HG03159 (cell line): Measurements from ENCODE around the gene TECPR1.

ENCODE experiments used
- ATAC-seq: cut with Tn5 transposase; IDR thresholded peaks from one replicate; pipeline ENCODE4 v1.9.1; 2021; ENCODE audit warnings: mild to moderate bottlenecking, moderate library complexity; ENCODE audit not compliant: unreplicated experiment

Gene TECPR1

GRCh38 chr7:98196706-98197605 is 55.1 kb downstream of the TECPR1 start:
- ATAC-seq, result no peak

- no peak for ATAC-seq
Observed at GRCh38 chr7:98194672-98195457, 57.2 kb downstream of the TECPR1 start.

GRCh38 chr7:98194186-98194585 is 57.8 kb downstream of the TECPR1 start:
- ATAC-seq, result no peak

GRCh38 chr7:98193474-98194180 is 58.4 kb downstream of the TECPR1 start:
- ATAC-seq, result no peak

GRCh38 chr7:98192781-98193457 is 59.1 kb downstream of the TECPR1 start:
- no peak for ATAC-seq

- ATAC-seq, result no peak
Observed at GRCh38 chr7:98191668-98192431, 60.2 kb downstream of the TECPR1 start.

GRCh38 chr7:98189559-98189958 is 62.5 kb downstream of the TECPR1 start:
- ATAC-seq, result no peak

- ATAC-seq, result no peak
Observed at GRCh38 chr7:98187138-98187502, 64.9 kb downstream of the TECPR1 start.

GRCh38 chr7:98186452-98187137 is 65.4 kb downstream of the TECPR1 start:
- no peak for ATAC-seq

- ATAC-seq, result no peak
Observed at GRCh38 chr7:98185101-98185500, 66.9 kb downstream of the TECPR1 start.

- ATAC-seq, result no peak
Observed at GRCh38 chr7:98180751-98181150, 71.3 kb downstream of the TECPR1 start.

- ATAC-seq, result no peak
Observed at GRCh38 chr7:98178762-98179490, 73.1 kb downstream of the TECPR1 start.

- no peak for ATAC-seq
Observed at GRCh38 chr7:98178321-98178720, 73.7 kb downstream of the TECPR1 start.

GRCh38 chr7:98177553-98177952 is 74.5 kb downstream of the TECPR1 start:
- ATAC-seq, result no peak

GRCh38 chr7:98175260-98175940 is 76.6 kb downstream of the TECPR1 start:
- no peak for ATAC-seq

- no peak for ATAC-seq
Observed at GRCh38 chr7:98174334-98175259, 77.4 kb downstream of the TECPR1 start.

- ATAC-seq, result no peak
Observed at GRCh38 chr7:98171449-98171848, 80.6 kb downstream of the TECPR1 start.
